Upper lobe of left lung (tissue), 6 donors: ENCODE measurements around the gene CDADC1. TPM values are rescaled to one million over a fixed set of nuclear protein-coding genes. Genes with fewer than 3 reads are reported as not detected.

ENCODE experiments used
- ATAC-seq, 2 donors: fragments of 200-7000 bp; cut with Tn5 transposase; one replicate each; pipeline ENCODE4 v1.9.1; 2022; ENCODE audit warnings: mild to moderate bottlenecking in 2 of 2, moderate library complexity in 2 of 2; ENCODE audit not compliant: low FRiP score in 2 of 2
- DNase-seq, 2 donors: peaks; one replicate each; pipeline ENCODE4 v3.0.0-alpha.2; 2019 to 2020
- H3K27ac ChIP-seq, 4 donors: fragments of 200-600 bp; sonication (generic); one replicate each; pipeline ENCODE4 v1.5.1; 2016 to 2019
- H3K27me3 ChIP-seq, 4 donors: fragments of 200-600 bp; sonication (generic); one replicate each; pipeline ENCODE4 v1.5.1; 2017 to 2019
- H3K36me3 ChIP-seq, 4 donors: fragments of 200-600 bp; sonication (generic); one replicate each; pipeline ENCODE4 v1.5.1; 2016 to 2019
- H3K4me1 ChIP-seq, 4 donors: fragments of 200-600 bp; sonication (generic); one replicate each; pipeline ENCODE4 v1.5.1; 2018 to 2019
- H3K4me3 ChIP-seq, 4 donors: fragments of 200-600 bp; sonication (generic); one replicate each; pipeline ENCODE4 v1.5.1; 2017 to 2019; ENCODE audit warnings: mild to moderate bottlenecking in 2 of 4, moderate library complexity in 1 of 4
- H3K9me3 ChIP-seq, 4 donors: fragments of 200-600 bp; sonication (generic); one replicate each; pipeline ENCODE4 v1.5.1; 2018 to 2019
- CTCF ChIP-seq, 6 experiments: fragments of 450-650 bp in 4 of 6; fragments of 200-600 bp in 2 of 6; sonication (generic) in 2 of 6; IDR thresholded peaks; one replicate each; pipeline ENCODE4 v1.5.1; 2016 to 2019; ENCODE audit warnings: antibody characterized with exemption in 6 of 6
- EP300 ChIP-seq, 4 donors: sonication (generic); formaldehyde crosslinking; IDR thresholded peaks; one replicate each; pipeline ENCODE4 v1.5.1; 2017; ENCODE audit warnings: antibody characterized with exemption in 4 of 4, control low read depth in 2 of 4
- POLR2A ChIP-seq, 4 donors: fragments of 450-650 bp; IDR thresholded peaks; one replicate each; pipeline ENCODE4 v1.5.1; 2016 to 2017; ENCODE audit warnings: antibody characterized with exemption in 4 of 4, mild to moderate bottlenecking in 2 of 4
- POLR2AphosphoS5 ChIP-seq, 2 donors: sonication (generic); formaldehyde crosslinking; IDR thresholded peaks; one replicate each; pipeline ENCODE4 v1.5.1; 2017; ENCODE audit warnings: antibody characterized with exemption in 2 of 2
- WGBS, 2 donors: methylation state at CpG; one replicate each; pipeline ENCODE4 v1.1.5; 2017 to 2018; 5-methylcytosine and 5-hydroxymethylcytosine counted together
- total RNA-seq, 6 donors: library from RNA; depleted of rRNA in 4 of 6; stranded (reverse); fragments of >200 nt in 4 of 6; gene quantifications; one replicate each; pipeline versions ENCODE4 v1.1.0 to v1.2.1, GENCODE V29; 2016 to 2021
- donor health status: DM: no; HTN: no; CAD: no; lungs with moderate emphysema.
- donor health status: DM: no; HTN: yes; CAD: no; lungs with severe emphysema.

CDADC1 gene
- total RNA-seq, 6 donors from 2014 or later: 4.2 to 16.4 (median 10.6) TPM

GRCh38 chr13:49245101-49245500, 2.6 kb upstream of the CDADC1 start:
- no peaks in the 10 kb centered on the region for H3K36me3 ChIP-seq
- no peaks in the 10 kb centered on the region for H3K27me3 ChIP-seq
- no peak for TF ChIP-seq EP300 (IDR thresholded peaks at IDR 0.05)
- no peak for TF ChIP-seq POLR2A (IDR thresholded peaks at IDR 0.05)
- TF ChIP-seq CTCF (IDR thresholded peaks at IDR 0.05): no peak
- TF ChIP-seq POLR2AphosphoS5 (IDR thresholded peaks at IDR 0.05): no peak
- ATAC-seq (no peak), DNase-seq (no peak)
- no peak overlapping the region for H3K27ac ChIP-seq
- H3K4me3 ChIP-seq: no peak overlapping the region
- no peaks in the 10 kb centered on the region for H3K9me3 ChIP-seq
- peaks cover 7 to 24% (median 13%) of the 10 kb centered on the region in 4 donors for H3K4me1 ChIP-seq

GRCh38 chr13:49246850-49247642, 679 bp upstream of the CDADC1 start:
- no peak for TF ChIP-seq POLR2A (IDR thresholded peaks at IDR 0.05)
- TF ChIP-seq POLR2AphosphoS5 (IDR thresholded peaks at IDR 0.05): no peak
- no peak for TF ChIP-seq CTCF (IDR thresholded peaks at IDR 0.05)
- TF ChIP-seq EP300 (IDR thresholded peaks at IDR 0.05): no peak
- H3K4me1 ChIP-seq: peaks cover 7 to 28% (median 20%) of the 10 kb centered on the region in 4 donors
- ATAC-seq (peak; percentile 87 to 89), DNase-seq (no peak)
- peak overlapping the region; percentile 66 to 90 (median 82) for H3K4me3 ChIP-seq
- H3K27me3 ChIP-seq: no peaks in the 10 kb centered on the region
- no peaks in the 10 kb centered on the region for H3K36me3 ChIP-seq
- no peaks in the 10 kb centered on the region for H3K9me3 ChIP-seq
- 26% methylated on average over 4 of the region's 4 CpGs for WGBS, 2 donors
- peak overlapping the region; percentile 89 to 97 (median 94) for H3K27ac ChIP-seq

DNA sequence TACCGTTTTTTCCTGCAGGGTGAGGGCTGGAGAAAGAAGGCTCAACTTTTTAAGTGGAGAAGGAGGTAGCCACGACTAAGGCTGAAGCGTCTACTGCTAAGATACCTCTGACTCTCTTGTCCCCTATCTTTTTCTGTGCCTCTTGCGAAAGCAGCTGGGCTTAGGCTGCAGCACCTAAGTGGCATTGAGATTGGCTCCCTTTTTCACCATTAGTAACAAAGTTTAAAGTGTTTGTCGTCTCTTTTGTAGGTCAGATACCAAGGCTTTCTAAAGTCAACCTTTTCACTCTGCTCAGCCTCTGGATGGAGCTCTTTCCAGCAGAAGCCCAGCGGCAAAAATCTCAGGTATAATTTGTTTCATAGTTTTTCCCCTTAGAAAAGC, 887 bp downstream of the CDADC1 start:
- no peak for TF ChIP-seq POLR2A (IDR thresholded peaks at IDR 0.05)
- no peak for TF ChIP-seq POLR2AphosphoS5 (IDR thresholded peaks at IDR 0.05)
- TF ChIP-seq CTCF (IDR thresholded peaks at IDR 0.05): no peak
- no peak for TF ChIP-seq EP300 (IDR thresholded peaks at IDR 0.05)
- Histone ChIP-seq H3K9me3 (no peaks in the 10 kb centered on the region), H3K27me3 (no peaks in the 10 kb centered on the region), H3K4me3 (peak overlapping the region; percentile 66 to 90 (median 82)), H3K27ac (peak overlapping the region; percentile 89 to 97 (median 94)), H3K36me3 (no peaks in the 10 kb centered on the region), H3K4me1 (peaks cover 7 to 28% (median 20%) of the 10 kb centered on the region in 4 donors)
- whole genome bisulfite sequencing, 2 donors: 5 to 8% methylated on average over 6 of the region's 6 CpGs
- ATAC-seq (peak in 1 of 2 donors; percentile 35), DNase-seq (no peak)

DNA sequence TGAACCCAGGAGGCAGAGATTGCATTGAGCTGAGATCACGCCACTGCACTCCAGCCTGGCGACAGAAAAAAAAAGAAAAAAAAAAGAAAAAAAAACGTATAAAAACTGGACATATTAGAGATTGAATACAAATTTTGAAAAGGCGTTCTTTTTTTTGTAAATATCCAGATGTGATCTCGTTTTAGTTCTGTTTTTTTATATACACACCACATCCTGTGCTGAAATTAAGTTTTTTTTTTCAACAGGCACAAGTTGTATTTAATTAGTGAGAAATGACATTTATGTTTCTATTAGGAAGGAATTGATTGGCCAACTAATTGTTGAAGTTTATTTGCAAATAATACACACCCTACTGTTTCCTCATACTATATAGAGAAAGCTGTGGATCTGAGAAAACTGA, 3.6 kb downstream of the CDADC1 start:
- Histone ChIP-seq H3K27me3 (no peaks in the 10 kb centered on the region), H3K27ac (no peak overlapping the region), H3K4me1 (peaks cover 7 to 28% (median 20%) of the 10 kb centered on the region in 4 donors), H3K9me3 (no peaks in the 10 kb centered on the region), H3K4me3 (no peak overlapping the region), H3K36me3 (peaks cover 0 to 19% (median 8%) of the 10 kb centered on the region in 4 donors)
- ATAC-seq (no peak), DNase-seq (no peak)
- TF ChIP-seq POLR2A (IDR thresholded peaks at IDR 0.05) (no peak), POLR2AphosphoS5 (IDR thresholded peaks at IDR 0.05) (no peak), EP300 (IDR thresholded peaks at IDR 0.05) (no peak), CTCF (IDR thresholded peaks at IDR 0.05) (no peak)
- 72 to 76% methylated on average over 5 of the region's 5 CpGs for WGBS, 2 donors

- TF ChIP-seq POLR2AphosphoS5 (IDR thresholded peaks at IDR 0.05) (no peak), CTCF (IDR thresholded peaks at IDR 0.05) (no peak), EP300 (IDR thresholded peaks at IDR 0.05) (no peak), POLR2A (IDR thresholded peaks at IDR 0.05) (no peak)
- H3K4me1 ChIP-seq: peaks cover 7 to 22% (median 18%) of the 10 kb centered on the region in 4 donors
Measured at GRCh38 chr13:49253310-49253709, 5.6 kb downstream of the CDADC1 start.

More at GRCh38 chr13:49253310-49253709, 5.6 kb downstream of the CDADC1 start:
- 91 to 94% methylated on average over 1 of the region's 1 CpG for WGBS, 2 donors
- DNase-seq (no peak), ATAC-seq (no peak)
- Histone ChIP-seq H3K4me3 (no peak overlapping the region), H3K9me3 (no peaks in the 10 kb centered on the region), H3K27ac (no peak overlapping the region), H3K27me3 (no peaks in the 10 kb centered on the region), H3K36me3 (peaks cover 0 to 27% (median 11%) of the 10 kb centered on the region in 4 donors)
